GM12892 (cell line): ENCODE results near the gene QRICH1.

Experiments
- POLR2A ChIP-seq: IDR thresholded peaks from 2 replicates; pipeline ENCODE4 v1.6.1; 2011; ENCODE audit warnings: low read depth, low read length, control low read depth
- TAF1 ChIP-seq: IDR thresholded peaks from 2 replicates; pipeline ENCODE4 v1.6.1; 2011; ENCODE audit warnings: low read depth, mild to moderate bottlenecking, control low read depth, low read length, borderline replicate concordance

GRCh38 chr3:49024449-49024848, 69.4 kb downstream of the QRICH1 start:
- TF ChIP-seq POLR2A = peak; percentile 44
- no peak for TF ChIP-seq TAF1
